Panc1 (cell line): ENCODE data around the gene TLL2. TPM values are rescaled to one million over a fixed set of nuclear protein-coding genes. Genes with fewer than 3 reads are reported as not detected.

ENCODE experiments used
- ATAC-seq: fragments of 200-7000 bp; cut with Tn5 transposase; 2 replicates; pipeline ENCODE4 v1.9.1; 2020; ENCODE audit warnings: mild to moderate bottlenecking, moderate library complexity
- BruUV-seq: library from RNA; stranded (reverse); fragments of 400-500 nt; replicated peaks from 2 replicates; lab custom pipeline; 2021; lab: Mats Ljungman, UMichigan
- CTCF ChIA-PET: fragments of 300-600 bp; sonication (Branson Sonifier 250); formaldehyde crosslinking; loops from one replicate; lab custom pipeline; 2022; ENCODE audit warnings: antibody characterized with exemption; lab: Charles Lee
- POLR2A ChIA-PET: fragments of 300-600 bp; sonication (Branson Sonifier 250); formaldehyde crosslinking; loops from one replicate; lab custom pipeline; 2022; ENCODE audit warnings: antibody characterized with exemption; lab: Charles Lee
- DNase-seq: peaks from one replicate; pipeline ENCODE4 v3.0.0-alpha.2; 2010; ENCODE audit warnings: low read depth, low spot score
- H3K27ac ChIP-seq: 2 replicates; pipeline ENCODE4 v1.5.1; 2011; ENCODE audit warnings: mild to moderate bottlenecking, low read length, inconsistent platforms
- H3K27me3 ChIP-seq: fragments of 200-500 bp; sonication (Bioruptor generic); 2 replicates; pipeline ENCODE4 v1.6.0; 2014; ENCODE audit warnings: low read length, inconsistent platforms; ENCODE audit not compliant: control insufficient read depth, insufficient read depth
- H3K36me3 ChIP-seq: fragments of 200-500 bp; sonication (Bioruptor generic); 2 replicates; pipeline ENCODE4 v1.5.1; 2014; ENCODE audit warnings: inconsistent platforms, mild to moderate bottlenecking, low read length, moderate library complexity; ENCODE audit not compliant: control insufficient read depth, insufficient read depth
- H3K4me1 ChIP-seq: 2 replicates; pipeline ENCODE4 v1.5.1; 2011; ENCODE audit warnings: inconsistent platforms, mild to moderate bottlenecking, low read length, moderate library complexity; ENCODE audit not compliant: control insufficient read depth, insufficient read depth
- H3K4me3 ChIP-seq, 2 experiments: 2 replicates each; pipeline ENCODE4 v1.5.1; 2011 to 2012; ENCODE audit warnings: low read depth in 2 of 2, low read length in 2 of 2, mild to moderate bottlenecking in 2 of 2, inconsistent platforms in 1 of 2, moderate library complexity in 1 of 2
- H3K9me3 ChIP-seq: fragments of 200-500 bp; sonication (Bioruptor generic); 2 replicates; pipeline ENCODE4 v1.5.1; 2014; ENCODE audit warnings: low read depth, mild to moderate bottlenecking, inconsistent platforms, low read length, moderate library complexity; ENCODE audit not compliant: control insufficient read depth, insufficient read depth
- CTCF ChIP-seq: fragments of 450-650 bp; IDR thresholded peaks from 2 replicates; pipeline ENCODE4 v1.5.1; 2017; ENCODE audit warnings: mild to moderate bottlenecking
- POLR2AphosphoS5 ChIP-seq: IDR thresholded peaks from 2 replicates; pipeline ENCODE4 v1.6.1; 2012; ENCODE audit warnings: mild to moderate bottlenecking, low read depth, low read length, moderate library complexity
- REST ChIP-seq, 2 experiments: IDR thresholded peaks; 2 replicates each; pipeline ENCODE4 v1.6.1; 2011 to 2012; ENCODE audit warnings: low read depth in 2 of 2, control low read depth in 1 of 2, low read length in 1 of 2, mild to moderate bottlenecking in 1 of 2, moderate library complexity in 1 of 2; ENCODE audit not compliant: insufficient read depth in 1 of 2
- SIN3A ChIP-seq: IDR thresholded peaks from 2 replicates; pipeline ENCODE4 v1.6.1; 2012; ENCODE audit warnings: low read depth, mild to moderate bottlenecking, low read length, moderate library complexity, borderline replicate concordance; ENCODE audit not compliant: insufficient read depth
- TCF7L2 ChIP-seq: IDR thresholded peaks from 2 replicates; pipeline ENCODE4 v1.6.1; 2011; ENCODE audit warnings: mild to moderate bottlenecking, low read depth, low read length, inconsistent platforms
- in situ Hi-C: cut with HindIII; loops from 2 replicates; pipeline ENCODE4 v1.10.0; 2016; ENCODE audit warnings: low sequenced_read_pairs, low pct_unique_long_range_greater_than_20kb
- intact Hi-C: fragments of 100-400 bp; cut with micrococcal nuclease; formaldehyde crosslinking; loops from one replicate; pipeline ENCODE4 v1.10.0; 2022; ENCODE audit not compliant: unreplicated experiment
- total RNA-seq: library from RNA; stranded (reverse); gene quantifications from one replicate; pipeline ENCODE4 v1.2.1, GENCODE V29; 2021; ENCODE audit not compliant: unreplicated experiment

The TLL2 gene
- total RNA-seq, 1 experiment from 2014 or later = 0.64 TPM

- no peak overlapping the region for H3K4me3 ChIP-seq
- H3K27ac ChIP-seq = no peak overlapping the region
- no peaks in the 10 kb centered on the region for H3K4me1 ChIP-seq
- DNase-seq (no peak), ATAC-seq (no peak)
- no peaks in the 10 kb centered on the region for H3K36me3 ChIP-seq
- ChIA-PET POLR2A (no interaction called here), CTCF (interaction anchor here (0.6 kb wide), 1 partner anchor 295 kb away, joined by 5 read pairs; no protein-coding TSS in a partner anchor)
- in situ Hi-C loops (no loop called here), intact Hi-C loops (no loop called here)
- peaks cover 3% of the 10 kb centered on the region; the same call in 1 of the 2 replicates for H3K27me3 ChIP-seq
- H3K9me3 ChIP-seq = no peaks in the 10 kb centered on the region
- BruUV-seq = no TSS peak
- TF ChIP-seq TCF7L2 = no peak
- no peak for TF ChIP-seq REST (IDR thresholded peaks at IDR 0.05; ENCODE audit: insufficient read depth in 1 of 2, low read depth in 2 of 2, low read length in 1 of 2)
- no peak for TF ChIP-seq SIN3A
- no peak for TF ChIP-seq CTCF
- no peak for TF ChIP-seq POLR2AphosphoS5
Observed at GRCh38 chr10:96501985-96502384, 11.7 kb downstream of the TLL2 start.

- Histone ChIP-seq H3K36me3 (no peaks in the 10 kb centered on the region), H3K27me3 (peaks cover 5% of the 10 kb centered on the region; the same call in 1 of the 2 replicates), H3K27ac (no peak overlapping the region), H3K9me3 (no peaks in the 10 kb centered on the region), H3K4me3 (no peak overlapping the region), H3K4me1 (no peaks in the 10 kb centered on the region)
- in situ Hi-C loops (no loop called here), intact Hi-C loops (no loop called here)
- DNase-seq (no peak), ATAC-seq (no peak)
- TF ChIP-seq TCF7L2 (no peak), CTCF (no peak), POLR2AphosphoS5 (no peak), SIN3A (no peak), REST (IDR thresholded peaks at IDR 0.05; ENCODE audit: insufficient read depth in 1 of 2, low read depth in 2 of 2, low read length in 1 of 2) (no peak)
- ChIA-PET CTCF (interaction anchor here (0.7 kb wide), 1 partner anchor 154 kb away, joined by 3 read pairs; no protein-coding TSS in a partner anchor), POLR2A (no interaction called here)
- BruUV-seq = no TSS peak
Observed at GRCh38 chr10:96500519-96500918, 13.2 kb downstream of the TLL2 start.
